GM18867 (cell line): ENCODE data around the gene CHD5.

Source experiments
- ATAC-seq: cut with Tn5 transposase; IDR thresholded peaks from one replicate; pipeline ENCODE4 v1.9.1; 2021; ENCODE audit warnings: mild to moderate bottlenecking, moderate library complexity; ENCODE audit not compliant: unreplicated experiment

Gene CHD5

GRCh38 chr1:6175411-6175828, 4.7 kb downstream of the CHD5 start:
- ATAC-seq: no peak

GRCh38 chr1:6174621-6175410, 5.3 kb downstream of the CHD5 start:
- ATAC-seq: no peak

GRCh38 chr1:6172549-6172948, 7.6 kb downstream of the CHD5 start:
- ATAC-seq: no peak

- ATAC-seq: no peak
Observed at GRCh38 chr1:6171548-6172124, 8.5 kb downstream of the CHD5 start.

GRCh38 chr1:6170742-6171201, 9.3 kb downstream of the CHD5 start:
- ATAC-seq: no peak

GRCh38 chr1:6170116-6170741, 9.9 kb downstream of the CHD5 start:
- no peak for ATAC-seq

GRCh38 chr1:6168947-6169586, 11.1 kb downstream of the CHD5 start:
- no peak for ATAC-seq

- ATAC-seq: no peak
Observed at GRCh38 chr1:6167391-6168303, 12.5 kb downstream of the CHD5 start.

- ATAC-seq: no peak
Observed at GRCh38 chr1:6166655-6167390, 13.3 kb downstream of the CHD5 start.

GRCh38 chr1:6166221-6166620, 13.9 kb downstream of the CHD5 start:
- ATAC-seq: no peak

GRCh38 chr1:6165441-6165985, 14.6 kb downstream of the CHD5 start:
- no peak for ATAC-seq

- no peak for ATAC-seq
Observed at GRCh38 chr1:6165027-6165426, 15.1 kb downstream of the CHD5 start.

GRCh38 chr1:6163973-6164617, 16.0 kb downstream of the CHD5 start:
- ATAC-seq: no peak

- ATAC-seq: no peak
Observed at GRCh38 chr1:6163191-6163972, 16.7 kb downstream of the CHD5 start.

GRCh38 chr1:6162773-6163172, 17.3 kb downstream of the CHD5 start:
- ATAC-seq: no peak

GRCh38 chr1:6162341-6162740, 17.8 kb downstream of the CHD5 start:
- no peak for ATAC-seq

GRCh38 chr1:6158181-6158580, 21.9 kb downstream of the CHD5 start:
- no peak for ATAC-seq

GRCh38 chr1:6157528-6158174, 22.5 kb downstream of the CHD5 start:
- no peak for ATAC-seq
